Activated CD4-positive, alpha-beta T cell treated with anti-CD3 and anti-CD28 coated beads, Interleukin-10, Interleukin-2, amounts not matched to agents 100 ng/mL and 50 ng/mL, durations not matched to agents 16 hours and 8 hours (primary cell): ENCODE measurements around the gene ATXN2.
"Not testable (repeated sequence)": the region's sequence is repeated elsewhere in the genome, so short reads cannot be mapped to it uniquely, and the experiment has no call there.

ENCODE experiments used
- DNase-seq: peaks from one replicate; pipeline ENCODE4 v3.0.0-alpha.2; 2020

Gene ATXN2, protein sequence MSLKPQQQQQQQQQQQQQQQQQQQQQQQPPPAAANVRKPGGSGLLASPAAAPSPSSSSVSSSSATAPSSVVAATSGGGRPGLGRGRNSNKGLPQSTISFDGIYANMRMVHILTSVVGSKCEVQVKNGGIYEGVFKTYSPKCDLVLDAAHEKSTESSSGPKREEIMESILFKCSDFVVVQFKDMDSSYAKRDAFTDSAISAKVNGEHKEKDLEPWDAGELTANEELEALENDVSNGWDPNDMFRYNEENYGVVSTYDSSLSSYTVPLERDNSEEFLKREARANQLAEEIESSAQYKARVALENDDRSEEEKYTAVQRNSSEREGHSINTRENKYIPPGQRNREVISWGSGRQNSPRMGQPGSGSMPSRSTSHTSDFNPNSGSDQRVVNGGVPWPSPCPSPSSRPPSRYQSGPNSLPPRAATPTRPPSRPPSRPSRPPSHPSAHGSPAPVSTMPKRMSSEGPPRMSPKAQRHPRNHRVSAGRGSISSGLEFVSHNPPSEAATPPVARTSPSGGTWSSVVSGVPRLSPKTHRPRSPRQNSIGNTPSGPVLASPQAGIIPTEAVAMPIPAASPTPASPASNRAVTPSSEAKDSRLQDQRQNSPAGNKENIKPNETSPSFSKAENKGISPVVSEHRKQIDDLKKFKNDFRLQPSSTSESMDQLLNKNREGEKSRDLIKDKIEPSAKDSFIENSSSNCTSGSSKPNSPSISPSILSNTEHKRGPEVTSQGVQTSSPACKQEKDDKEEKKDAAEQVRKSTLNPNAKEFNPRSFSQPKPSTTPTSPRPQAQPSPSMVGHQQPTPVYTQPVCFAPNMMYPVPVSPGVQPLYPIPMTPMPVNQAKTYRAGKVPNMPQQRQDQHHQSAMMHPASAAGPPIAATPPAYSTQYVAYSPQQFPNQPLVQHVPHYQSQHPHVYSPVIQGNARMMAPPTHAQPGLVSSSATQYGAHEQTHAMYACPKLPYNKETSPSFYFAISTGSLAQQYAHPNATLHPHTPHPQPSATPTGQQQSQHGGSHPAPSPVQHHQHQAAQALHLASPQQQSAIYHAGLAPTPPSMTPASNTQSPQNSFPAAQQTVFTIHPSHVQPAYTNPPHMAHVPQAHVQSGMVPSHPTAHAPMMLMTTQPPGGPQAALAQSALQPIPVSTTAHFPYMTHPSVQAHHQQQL

DNA sequence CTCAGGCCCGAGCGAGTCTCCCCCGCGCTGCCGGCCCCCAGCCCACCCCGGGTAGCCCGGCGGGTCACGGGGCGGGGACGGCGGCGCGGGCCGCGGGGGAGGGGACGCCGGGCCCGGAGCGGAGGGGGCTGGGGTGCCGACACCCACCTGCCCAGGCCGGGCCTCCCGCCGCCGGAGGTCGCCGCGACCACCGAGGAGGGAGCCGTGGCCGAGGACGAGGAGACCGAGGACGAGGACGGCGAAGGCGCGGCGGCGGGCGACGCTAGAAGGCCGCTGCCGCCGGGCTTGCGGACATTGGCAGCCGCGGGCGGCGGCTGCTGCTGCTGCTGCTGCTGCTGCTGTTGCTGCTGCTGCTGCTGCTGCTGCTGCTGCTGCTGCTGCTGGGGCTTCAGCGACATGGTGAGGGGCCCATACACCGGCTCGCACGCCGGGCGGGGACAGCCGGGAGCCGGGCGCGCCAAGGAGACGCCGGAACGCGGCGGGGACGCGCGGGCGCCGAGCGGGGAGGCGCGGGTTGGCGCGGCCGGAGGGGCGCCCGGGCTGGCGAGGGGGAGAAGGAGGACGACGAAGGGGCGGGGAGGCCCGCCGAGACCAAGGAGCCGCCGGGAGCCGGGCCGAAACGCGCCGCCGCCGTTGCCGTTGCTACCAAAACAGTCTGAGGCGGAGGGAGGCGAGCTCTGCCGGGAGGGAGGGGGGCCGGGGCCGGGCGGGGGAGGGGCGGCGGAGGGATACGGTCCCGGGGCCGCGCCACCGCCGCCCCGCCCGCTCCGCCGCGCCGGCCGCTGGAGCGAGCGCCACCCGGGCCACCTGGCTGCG, at the start of gene ATXN2:
Gene ATXN2, minus strand, starts transcription at position 679 of the 816 bp plus-strand sequence. Its CDS starts 281 bp downstream, at position 398.
- peak; percentile 67 for DNase-seq

DNA sequence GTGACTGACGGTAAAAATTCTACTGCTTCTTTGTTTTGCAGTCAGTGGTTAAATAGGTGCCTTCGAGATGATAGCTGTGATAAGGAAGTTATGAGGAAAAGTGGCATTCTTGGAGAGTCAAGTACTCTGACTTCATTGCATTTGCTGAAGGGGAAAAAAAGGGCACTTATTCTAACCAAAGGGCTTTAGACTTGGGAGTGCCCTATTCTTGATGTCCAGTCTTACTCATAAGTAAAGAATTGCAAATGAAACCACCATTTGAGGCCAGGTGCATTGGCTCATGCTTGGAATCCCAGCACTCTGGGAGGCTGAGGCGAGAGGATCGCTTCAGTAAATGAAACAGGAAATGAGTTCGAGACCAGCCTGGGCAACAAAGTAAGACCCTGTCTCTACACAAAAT, 46.3 kb upstream of the ATXN2 start:
- DNase-seq: no peak

DNA sequence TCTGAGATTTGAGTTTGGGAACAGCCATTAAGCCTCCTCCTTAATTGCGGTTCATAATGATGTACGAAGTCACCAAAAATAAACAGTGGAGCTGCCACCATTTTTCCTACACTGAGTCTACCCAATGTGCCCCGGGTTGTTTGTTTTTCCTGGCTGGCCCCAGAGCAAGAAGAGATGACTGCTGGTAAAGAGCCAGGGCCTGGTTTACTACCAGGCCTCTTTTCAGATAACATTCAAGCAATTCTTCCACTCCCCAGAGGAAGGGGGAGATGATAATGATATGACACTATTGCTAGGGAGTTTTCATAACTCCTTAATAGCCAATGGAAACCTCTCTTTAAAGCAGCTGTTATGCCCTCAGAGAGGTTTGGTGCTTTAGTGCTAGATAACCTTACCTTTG, 44.3 kb upstream of the ATXN2 start:
- DNase-seq: no peak

GRCh38 chr12:111642681-111643426, 43.7 kb upstream of the ATXN2 start:
- no peak for DNase-seq

DNA sequence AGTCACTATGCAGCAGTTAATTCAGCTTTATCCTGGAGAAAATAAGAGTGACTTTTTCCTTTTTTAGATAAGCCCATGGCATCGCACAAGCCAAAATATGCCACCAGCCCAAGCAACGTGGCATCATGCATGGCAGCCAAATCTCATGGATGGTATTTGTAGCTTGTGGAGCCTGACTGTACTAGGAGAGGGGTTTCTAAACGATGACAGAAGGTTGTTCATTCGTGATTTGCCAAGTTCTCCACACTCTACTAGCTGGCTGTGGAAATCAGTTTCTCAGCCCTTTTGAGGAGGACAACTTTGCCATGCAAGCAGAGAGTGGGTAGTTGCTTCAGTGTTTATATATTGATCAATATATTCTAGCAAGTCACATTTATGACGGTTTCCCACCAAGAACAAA, 41.4 kb upstream of the ATXN2 start:
- DNase-seq: no peak

DNA sequence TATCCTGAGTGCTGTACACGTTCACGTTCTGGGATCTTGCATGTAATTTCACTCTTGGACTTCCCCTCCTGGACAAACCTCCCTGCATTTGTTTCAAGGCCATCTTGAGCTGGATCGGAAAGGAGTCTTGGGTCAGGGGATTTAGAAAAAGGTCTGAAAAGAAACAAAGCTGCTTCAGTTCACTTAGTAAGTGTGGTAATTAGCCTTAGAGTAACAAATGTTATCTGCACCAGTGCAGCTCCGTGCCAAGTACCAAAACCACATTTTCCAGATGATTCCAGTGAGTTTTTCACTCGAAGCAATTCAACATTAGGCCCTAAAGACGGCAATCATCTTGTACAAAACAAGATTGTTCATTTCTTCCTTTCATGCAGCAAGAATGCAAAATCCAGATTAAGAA, 39.4 kb upstream of the ATXN2 start:
- no peak for DNase-seq

- no peak for DNase-seq
Observed at GRCh38 chr12:111636209-111636945, 37.3 kb upstream of the ATXN2 start.

- no peak for DNase-seq
Observed at GRCh38 chr12:111635524-111635923, 36.4 kb upstream of the ATXN2 start.

GRCh38 chr12:111628505-111629260, 29.6 kb upstream of the ATXN2 start:
- DNase-seq: no peak

- DNase-seq: no peak
Observed at GRCh38 chr12:111626230-111626629, 27.1 kb upstream of the ATXN2 start.

DNA sequence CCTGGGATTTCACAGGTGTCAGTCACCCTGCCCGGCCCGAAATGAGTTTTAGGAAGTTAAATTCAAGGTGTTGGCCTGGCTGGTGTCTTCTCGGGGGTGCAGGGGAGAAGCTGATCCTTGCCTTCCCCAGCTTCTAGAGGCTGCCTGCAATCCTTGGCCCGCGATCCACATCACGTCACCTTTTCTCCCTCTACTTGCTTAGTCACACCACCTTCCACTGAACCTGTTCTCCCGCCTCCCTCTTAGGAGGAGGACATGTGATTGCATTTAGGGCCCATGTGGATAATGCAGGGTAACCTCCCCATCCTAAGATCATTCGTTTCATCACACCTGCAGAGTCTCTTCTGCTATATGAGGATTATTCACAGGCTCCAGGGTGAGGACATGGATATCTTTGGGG, 25.4 kb upstream of the ATXN2 start:
- no peak for DNase-seq

DNA sequence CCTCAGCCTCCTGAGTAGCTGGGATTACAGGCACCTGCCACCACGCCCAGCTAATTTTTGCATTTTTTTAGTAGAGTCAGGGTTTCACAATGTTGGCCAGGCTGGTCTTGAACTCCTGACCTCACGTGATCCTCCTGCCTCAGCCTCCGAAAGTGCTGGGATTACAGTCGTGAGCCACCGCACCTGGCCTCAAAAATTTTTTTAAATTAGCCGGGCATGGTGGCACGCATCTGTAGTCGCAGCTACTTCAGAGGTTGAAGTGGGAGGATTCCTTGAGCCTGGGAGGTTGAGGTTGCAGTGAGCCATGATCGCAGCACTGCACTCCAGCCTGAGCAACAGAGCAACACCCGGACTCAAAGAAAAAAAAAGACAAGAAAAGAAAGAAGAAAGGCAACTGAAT, 18.7 kb upstream of the ATXN2 start:
- not testable (repeated sequence) for DNase-seq

- DNase-seq: no peak
Observed at GRCh38 chr12:111616177-111616623, 17.1 kb upstream of the ATXN2 start.

- no peak for DNase-seq
Observed at GRCh38 chr12:111607239-111607638, 8.1 kb upstream of the ATXN2 start.

DNA sequence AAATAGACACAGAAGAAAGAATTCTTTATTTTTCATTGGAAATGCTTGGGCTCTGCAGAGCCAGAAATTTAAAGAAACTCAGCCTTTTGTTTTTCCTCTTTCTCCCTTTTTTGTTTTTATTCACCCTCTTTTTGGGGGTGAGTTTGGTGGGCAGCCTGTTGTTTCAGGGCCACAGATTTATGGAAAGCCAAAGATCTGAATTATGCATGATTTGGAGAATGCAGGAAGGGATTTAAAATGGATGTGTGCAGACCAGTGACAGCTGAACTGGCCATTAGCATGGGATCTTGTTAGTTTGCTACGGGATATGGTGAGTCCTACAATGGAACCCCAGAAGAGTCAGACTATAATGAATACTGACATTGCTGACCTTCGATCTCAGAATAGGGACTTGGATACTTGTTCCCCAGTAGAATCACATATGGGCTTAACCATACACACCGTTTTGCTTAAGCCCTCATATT, 7.7 kb upstream of the ATXN2 start:
- DNase-seq: no peak

DNA sequence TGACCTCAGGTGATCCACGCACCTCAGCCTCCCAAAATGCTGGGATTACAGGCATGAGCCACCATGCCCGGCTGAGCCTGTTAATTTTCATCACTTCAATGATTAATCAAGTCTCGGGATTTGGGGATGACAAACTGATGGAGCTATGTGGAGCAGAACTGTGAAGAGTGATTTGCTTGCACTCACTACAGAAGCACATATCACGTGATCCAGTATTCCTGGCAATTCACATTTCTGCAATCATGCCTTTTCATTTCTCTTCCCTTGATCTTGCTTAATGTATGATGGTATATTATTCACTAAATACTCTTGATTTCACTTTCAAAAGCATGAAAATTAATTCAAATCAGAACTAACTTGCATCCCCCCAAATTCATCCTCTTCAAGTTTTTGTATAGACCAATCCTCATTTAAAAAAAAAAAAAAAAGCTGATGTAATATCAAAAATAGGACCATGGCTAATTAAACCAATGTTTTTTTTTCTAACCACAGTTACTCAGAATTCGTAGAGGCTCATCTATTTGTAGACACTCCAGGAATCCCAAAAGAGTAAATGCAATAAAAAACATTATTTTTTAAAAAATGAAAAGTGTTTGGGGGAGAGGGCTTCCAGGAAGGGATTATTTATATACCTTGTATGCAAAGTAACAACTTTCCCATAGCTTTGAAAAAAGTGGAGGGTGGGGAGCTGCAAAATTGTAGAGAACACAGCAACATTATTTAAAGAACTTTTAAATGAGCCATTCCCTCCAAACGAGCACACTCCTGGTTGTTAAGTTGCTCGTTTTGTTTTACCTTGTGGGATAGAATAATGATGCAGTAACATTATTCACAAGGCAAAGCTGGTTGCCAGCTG, 7.0 kb upstream of the ATXN2 start:
- DNase-seq: no peak

- DNase-seq: not testable (repeated sequence)
Observed at GRCh38 chr12:111602857-111603256, 3.7 kb upstream of the ATXN2 start.

DNA sequence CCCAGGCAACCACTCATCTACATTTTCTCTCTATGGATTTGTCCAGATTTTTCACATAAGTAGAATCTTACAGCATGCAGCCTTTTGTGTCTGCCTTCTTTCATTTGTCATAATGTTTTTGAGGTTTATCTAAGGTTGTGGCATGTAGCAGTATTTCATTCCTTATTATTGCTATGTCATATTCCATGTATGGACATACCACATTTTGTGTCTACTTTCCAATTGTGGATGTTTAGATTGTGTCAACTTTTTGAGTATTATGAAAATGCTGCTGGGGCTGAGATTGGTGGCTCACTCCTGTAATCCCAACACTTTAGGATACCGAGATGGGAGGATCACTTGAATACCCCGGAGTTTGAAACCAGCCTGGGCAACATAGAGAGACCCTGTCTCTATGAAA, 3.2 kb upstream of the ATXN2 start:
- DNase-seq: no peak

GRCh38 chr12:111600986-111601385, 1.9 kb upstream of the ATXN2 start:
- not testable (repeated sequence) for DNase-seq
